Measurements from ENCODE around the gene KIRREL3. TPM values are rescaled to one million over a fixed set of nuclear protein-coding genes. Genes with fewer than 3 reads are reported as not detected.

KIRREL3 gene
- polyA plus RNA-seq, 1 donor (not counting 4 experiments of a cell fraction or from before 2014, with no cell fraction given), result 0.04 TPM

- Histone ChIP-seq H2AFZ (ENCODE audit: control insufficient read depth, low read length) (no peak overlapping the region), H3K4me2 (ENCODE audit: control insufficient read depth, extremely low read depth, insufficient read depth, low read depth, low read length) (no peak overlapping the region), H4K20me1 (ENCODE audit: control insufficient read depth, extremely low read depth, insufficient read depth, low read length) (no peaks in the 10 kb centered on the region), H3K36me3 (ENCODE audit: control insufficient read depth in 2 of 2, extremely low read depth in 1 of 2, insufficient read depth in 2 of 2, low read length in 2 of 2) (no peaks in the 10 kb centered on the region), H3K79me2 (ENCODE audit: control insufficient read depth, insufficient read depth, low read length) (no peaks in the 10 kb centered on the region), H3K27ac (ENCODE audit: control insufficient read depth, insufficient read depth, low read length) (no peak overlapping the region), H3K27me3 (ENCODE audit: control insufficient read depth, extremely low read depth, insufficient read depth, low read length) (no peaks in the 10 kb centered on the region), H3K9ac (ENCODE audit: control insufficient read depth, extremely low read depth, insufficient read depth, low read length) (no peak overlapping the region), H3K9me3 (ENCODE audit: control insufficient read depth, low read depth, low read length) (no peaks in the 10 kb centered on the region), H3K4me1 (ENCODE audit: control insufficient read depth, extremely low read depth, insufficient read depth, low read length) (no peaks in the 10 kb centered on the region), H3K4me3 (ENCODE audit: control insufficient read depth in 2 of 3, extremely low read depth in 1 of 3, insufficient read depth in 2 of 3, low read depth in 1 of 3, low read length in 3 of 3) (no peak overlapping the region), H3K9me1 (ENCODE audit: control insufficient read depth, extremely low read depth, insufficient read depth, low read length) (no peaks in the 10 kb centered on the region)
- dilution Hi-C loops (cut with MboI; ENCODE audit: extremely low pct_ligation_motif_present, low sequenced_read_pairs), result no loop called here
- no peak for TF ChIP-seq EZH2 (IDR thresholded peaks at IDR 0.05; ENCODE audit: low read length)
- no peak for TF ChIP-seq CTCF (optimal IDR thresholded peaks at IDR 0.05 in 1 of 3, IDR thresholded peaks at IDR 0.05 in 1 of 3, conservative IDR thresholded peaks at IDR 0.05 in 1 of 3; ENCODE audit: extremely low read depth in 1 of 3, insufficient read depth in 2 of 3, low read length in 3 of 3)
- FAIRE-seq (no peak), DNase-seq (ENCODE audit: low read depth, low spot score) (no peak)
These were observed 112.4 kb downstream of the KIRREL3 start for GRCh38 chr11:126888115-126888712.

- H3K4me2 ChIP-seq (ENCODE audit: control insufficient read depth, extremely low read depth, insufficient read depth, low read depth, low read length), result no peak overlapping the region
- H3K9me1 ChIP-seq (ENCODE audit: control insufficient read depth, extremely low read depth, insufficient read depth, low read length), result no peaks in the 10 kb centered on the region
- no peaks in the 10 kb centered on the region for H3K9me3 ChIP-seq (ENCODE audit: control insufficient read depth, low read depth, low read length)
- no peak overlapping the region for H3K9ac ChIP-seq (ENCODE audit: control insufficient read depth, extremely low read depth, insufficient read depth, low read length)
- dilution Hi-C loops (cut with MboI; ENCODE audit: extremely low pct_ligation_motif_present, low sequenced_read_pairs), result no loop called here
- H3K36me3 ChIP-seq (ENCODE audit: control insufficient read depth in 2 of 2, extremely low read depth in 1 of 2, insufficient read depth in 2 of 2, low read length in 2 of 2), result no peaks in the 10 kb centered on the region
- no peaks in the 10 kb centered on the region for H3K4me1 ChIP-seq (ENCODE audit: control insufficient read depth, extremely low read depth, insufficient read depth, low read length)
- H3K79me2 ChIP-seq (ENCODE audit: control insufficient read depth, insufficient read depth, low read length), result no peaks in the 10 kb centered on the region
- FAIRE-seq, result no peak
- no peak overlapping the region for H3K27ac ChIP-seq (ENCODE audit: control insufficient read depth, insufficient read depth, low read length)
- DNase-seq (ENCODE audit: low read depth, low spot score), result no peak
- H4K20me1 ChIP-seq (ENCODE audit: control insufficient read depth, extremely low read depth, insufficient read depth, low read length), result no peaks in the 10 kb centered on the region
- no peaks in the 10 kb centered on the region for H3K27me3 ChIP-seq (ENCODE audit: control insufficient read depth, extremely low read depth, insufficient read depth, low read length)
- no peak for TF ChIP-seq CTCF (optimal IDR thresholded peaks at IDR 0.05 in 1 of 3, IDR thresholded peaks at IDR 0.05 in 1 of 3, conservative IDR thresholded peaks at IDR 0.05 in 1 of 3; ENCODE audit: extremely low read depth in 1 of 3, insufficient read depth in 2 of 3, low read length in 3 of 3)
- TF ChIP-seq EZH2 (IDR thresholded peaks at IDR 0.05; ENCODE audit: low read length), result no peak
- no peak overlapping the region for H3K4me3 ChIP-seq (ENCODE audit: control insufficient read depth in 2 of 3, extremely low read depth in 1 of 3, insufficient read depth in 2 of 3, low read depth in 1 of 3, low read length in 3 of 3)
- H2AFZ ChIP-seq (ENCODE audit: control insufficient read depth, low read length), result no peak overlapping the region
These were observed 113.9 kb downstream of the KIRREL3 start for GRCh38 chr11:126886636-126887035.
